Renal cortical epithelial cell (primary cell): ENCODE measurements around the gene RPS6KC1. TPM values are rescaled to one million over a fixed set of nuclear protein-coding genes. Genes with fewer than 3 reads are reported as not detected.
A peak's percentile ranks its signal among the peaks of the same experiment; 100 is the strongest.
"Not testable (repeated sequence)": the region's sequence is repeated elsewhere in the genome, so short reads cannot be mapped to it uniquely, and the experiment has no call there.

Experiments
- DNase-seq: peaks from one replicate; pipeline ENCODE4 v3.0.0-alpha.2; 2011; ENCODE audit warnings: low read depth
- total RNA-seq: library from RNA; depleted of rRNA; stranded (reverse); fragments of >200 nt; gene quantifications from 2 replicates; pipeline ENCODE4 v1.2.3, GENCODE V29; 2014

The RPS6KC1 gene
- total RNA-seq, 1 donor from 2014 or later, result 28.2 TPM

GRCh38 chr1:213284626-213285025, 233.6 kb downstream of the RPS6KC1 start:
- DNase-seq, result peak; percentile 60

GRCh38 chr1:213286235-213286634, 235.2 kb downstream of the RPS6KC1 start:
- no peak for DNase-seq

GRCh38 chr1:213287987-213288386, 236.9 kb downstream of the RPS6KC1 start:
- no peak for DNase-seq

- DNase-seq, result no peak
Measured at GRCh38 chr1:213291526-213291925, 240.5 kb downstream of the RPS6KC1 start.

- DNase-seq, result no peak
Measured at GRCh38 chr1:213292614-213293013, 241.6 kb downstream of the RPS6KC1 start.

GRCh38 chr1:213295860-213296259, 244.8 kb downstream of the RPS6KC1 start:
- DNase-seq, result no peak

- DNase-seq, result no peak
Measured at GRCh38 chr1:213296558-213296957, 245.5 kb downstream of the RPS6KC1 start.

GRCh38 chr1:213297021-213297420, 246.0 kb downstream of the RPS6KC1 start:
- DNase-seq, result no peak

GRCh38 chr1:213300433-213300832, 249.4 kb downstream of the RPS6KC1 start:
- DNase-seq, result no peak

GRCh38 chr1:213301524-213301923, 250.5 kb downstream of the RPS6KC1 start:
- DNase-seq, result not testable (repeated sequence)

GRCh38 chr1:213303286-213303685, 252.2 kb downstream of the RPS6KC1 start:
- DNase-seq, result no peak

GRCh38 chr1:213315571-213315970, 264.5 kb downstream of the RPS6KC1 start:
- DNase-seq, result no peak

GRCh38 chr1:213318458-213318857, 267.4 kb downstream of the RPS6KC1 start:
- not testable (repeated sequence) for DNase-seq

- DNase-seq, result peak; percentile 3
Measured at GRCh38 chr1:213320191-213320870, 269.3 kb downstream of the RPS6KC1 start.

Other genes with a start within 250 kb of the RPS6KC1 start
- gene SPATA45, start 203.6 kb upstream of the RPS6KC1 start, total RNA-seq, result 0.30 TPM in 1 of 2 replicates, not detected in the other
- 12.9 and 24.8 TPM in 2 replicates for gene FLVCR1, start 193.0 kb upstream of the RPS6KC1 start, total RNA-seq
- 0.35 TPM in 1 of 2 replicates, not detected in the other for gene VASH2, start 100.7 kb upstream of the RPS6KC1 start, total RNA-seq
- 43.7 and 44.3 TPM in 2 replicates for gene ANGEL2, start 35.4 kb upstream of the RPS6KC1 start, total RNA-seq